GM18526 (cell line): ENCODE data around the gene AFF3.

Experiments
- POLR2A ChIP-seq: IDR thresholded peaks from 3 replicates; pipeline ENCODE4 v1.6.1; 2011; ENCODE audit not compliant: insufficient read length; ENCODE audit errors: extremely low read depth

AFF3 gene

GRCh38 chr2:100077456-100077855, 64.9 kb downstream of the AFF3 start:
- TF ChIP-seq POLR2A: no peak

- TF ChIP-seq POLR2A: no peak
Measured at GRCh38 chr2:100075532-100075931, 66.9 kb downstream of the AFF3 start.

GRCh38 chr2:100073110-100073509, 69.3 kb downstream of the AFF3 start:
- TF ChIP-seq POLR2A: no peak

- TF ChIP-seq POLR2A: no peak
Measured at GRCh38 chr2:100072503-100072902, 69.9 kb downstream of the AFF3 start.

- no peak for TF ChIP-seq POLR2A
Measured at GRCh38 chr2:100071335-100072043, 70.9 kb downstream of the AFF3 start.

- TF ChIP-seq POLR2A: no peak
Measured at GRCh38 chr2:100070078-100070477, 72.3 kb downstream of the AFF3 start.

GRCh38 chr2:100068395-100068794, 74.0 kb downstream of the AFF3 start:
- TF ChIP-seq POLR2A: no peak

GRCh38 chr2:100067784-100068183, 74.6 kb downstream of the AFF3 start:
- no peak for TF ChIP-seq POLR2A

- TF ChIP-seq POLR2A: no peak
Measured at GRCh38 chr2:100066856-100067255, 75.5 kb downstream of the AFF3 start.

- no peak for TF ChIP-seq POLR2A
Measured at GRCh38 chr2:100066246-100066645, 76.1 kb downstream of the AFF3 start.

GRCh38 chr2:100064592-100065428, 77.6 kb downstream of the AFF3 start:
- TF ChIP-seq POLR2A: no peak

GRCh38 chr2:100064165-100064564, 78.2 kb downstream of the AFF3 start:
- TF ChIP-seq POLR2A: no peak

GRCh38 chr2:100063459-100063953, 78.9 kb downstream of the AFF3 start:
- no peak for TF ChIP-seq POLR2A

GRCh38 chr2:100062336-100062735, 80.1 kb downstream of the AFF3 start:
- TF ChIP-seq POLR2A: no peak

- TF ChIP-seq POLR2A: no peak
Measured at GRCh38 chr2:100060875-100061274, 81.5 kb downstream of the AFF3 start.

GRCh38 chr2:100059638-100060037, 82.8 kb downstream of the AFF3 start:
- TF ChIP-seq POLR2A: no peak

- no peak for TF ChIP-seq POLR2A
Measured at GRCh38 chr2:100057901-100058261, 84.5 kb downstream of the AFF3 start.

- no peak for TF ChIP-seq POLR2A
Measured at GRCh38 chr2:100054426-100054825, 88.0 kb downstream of the AFF3 start.
